ENCODE measurements around the gene C21orf58.

Gene C21orf58

GRCh38 chr21:46345861-46346260 lies 22.2 kb upstream of the C21orf58 start:
- H3K27ac Mint-ChIP-seq, result no peak overlapping the region
- no peaks in the 10 kb centered on the region for H3K9me3 Mint-ChIP-seq
- peaks cover 9% of the 10 kb centered on the region for H3K36me3 Mint-ChIP-seq

GRCh38 chr21:46344219-46344915 lies 20.7 kb upstream of the C21orf58 start:
- Mint-ChIP-seq H3K4me1 (peaks cover 5% of the 10 kb centered on the region), H3K27ac (no peak overlapping the region), H3K4me3 (no peak overlapping the region), H3K27me3 (no peaks in the 10 kb centered on the region), H3K36me3 (peaks cover 11% of the 10 kb centered on the region), H3K9me3 (no peaks in the 10 kb centered on the region)

More at GRCh38 chr21:46345861-46346260, 22.2 kb upstream of the C21orf58 start:
- peaks cover 5% of the 10 kb centered on the region for H3K4me1 Mint-ChIP-seq
- H3K27me3 Mint-ChIP-seq, result no peaks in the 10 kb centered on the region
- H3K4me3 Mint-ChIP-seq, result no peak overlapping the region

- H3K36me3 Mint-ChIP-seq, result peaks cover 19% of the 10 kb centered on the region
- peaks cover 5% of the 10 kb centered on the region for H3K4me1 Mint-ChIP-seq
- H3K4me3 Mint-ChIP-seq, result no peak overlapping the region
- no peaks in the 10 kb centered on the region for H3K9me3 Mint-ChIP-seq
- no peak overlapping the region for H3K27ac Mint-ChIP-seq
- H3K27me3 Mint-ChIP-seq, result no peaks in the 10 kb centered on the region
Observed at GRCh38 chr21:46340998-46341397, 17.3 kb upstream of the C21orf58 start.

- Mint-ChIP-seq H3K36me3 (peaks cover 20% of the 10 kb centered on the region), H3K9me3 (no peaks in the 10 kb centered on the region), H3K4me1 (no peaks in the 10 kb centered on the region), H3K27ac (no peak overlapping the region), H3K27me3 (no peaks in the 10 kb centered on the region), H3K4me3 (no peak overlapping the region)
Observed at GRCh38 chr21:46336603-46337002, 12.9 kb upstream of the C21orf58 start.

GRCh38 chr21:46334351-46335140 lies 10.9 kb upstream of the C21orf58 start:
- Mint-ChIP-seq H3K27ac (no peak overlapping the region), H3K27me3 (no peaks in the 10 kb centered on the region), H3K4me3 (no peak overlapping the region), H3K9me3 (no peaks in the 10 kb centered on the region), H3K4me1 (no peaks in the 10 kb centered on the region), H3K36me3 (peaks cover 18% of the 10 kb centered on the region)

- H3K27me3 Mint-ChIP-seq, result no peaks in the 10 kb centered on the region
- H3K27ac Mint-ChIP-seq, result no peak overlapping the region
- peaks cover 5% of the 10 kb centered on the region for H3K36me3 Mint-ChIP-seq
- no peaks in the 10 kb centered on the region for H3K9me3 Mint-ChIP-seq
- H3K4me1 Mint-ChIP-seq, result peaks cover 13% of the 10 kb centered on the region
- H3K4me3 Mint-ChIP-seq, result no peak overlapping the region
Observed at GRCh38 chr21:46329796-46330195, 6.1 kb upstream of the C21orf58 start.

GRCh38 chr21:46328151-46328550 lies 4.5 kb upstream of the C21orf58 start:
- Mint-ChIP-seq H3K4me1 (peaks cover 15% of the 10 kb centered on the region), H3K36me3 (peaks cover 4% of the 10 kb centered on the region), H3K27ac (no peak overlapping the region), H3K27me3 (no peaks in the 10 kb centered on the region), H3K4me3 (no peak overlapping the region), H3K9me3 (no peaks in the 10 kb centered on the region)

- Mint-ChIP-seq H3K27ac (no peak overlapping the region), H3K36me3 (peaks cover 4% of the 10 kb centered on the region), H3K9me3 (no peaks in the 10 kb centered on the region), H3K27me3 (no peaks in the 10 kb centered on the region), H3K4me1 (peaks cover 17% of the 10 kb centered on the region), H3K4me3 (no peak overlapping the region)
Observed at GRCh38 chr21:46327711-46328110, 4.0 kb upstream of the C21orf58 start.

- H3K27ac Mint-ChIP-seq, result no peak overlapping the region
Observed at GRCh38 chr21:46326110-46326703, 2.5 kb upstream of the C21orf58 start.

GRCh38 chr21:46325073-46325912 lies 1.6 kb upstream of the C21orf58 start:
- H3K4me1 Mint-ChIP-seq, result peaks cover 36% of the 10 kb centered on the region
- no peaks in the 10 kb centered on the region for H3K27me3 Mint-ChIP-seq
- H3K9me3 Mint-ChIP-seq, result no peaks in the 10 kb centered on the region
- peak overlapping the region; percentile 52 for H3K27ac Mint-ChIP-seq
- H3K36me3 Mint-ChIP-seq, result no peaks in the 10 kb centered on the region
- H3K4me3 Mint-ChIP-seq, result peak overlapping the region; percentile 76

More at GRCh38 chr21:46326110-46326703, 2.5 kb upstream of the C21orf58 start:
- peaks cover 4% of the 10 kb centered on the region for H3K36me3 Mint-ChIP-seq
- H3K9me3 Mint-ChIP-seq, result no peaks in the 10 kb centered on the region
- no peaks in the 10 kb centered on the region for H3K27me3 Mint-ChIP-seq
- peak overlapping the region; percentile 1 for H3K4me3 Mint-ChIP-seq
- peaks cover 29% of the 10 kb centered on the region for H3K4me1 Mint-ChIP-seq

GRCh38 chr21:46324390-46325072 lies 861 bp upstream of the C21orf58 start:
- Mint-ChIP-seq H3K27ac (no peak overlapping the region), H3K4me3 (peak overlapping the region; percentile 98), H3K9me3 (no peaks in the 10 kb centered on the region), H3K4me1 (peaks cover 36% of the 10 kb centered on the region), H3K36me3 (no peaks in the 10 kb centered on the region), H3K27me3 (no peaks in the 10 kb centered on the region)

GRCh38 chr21:46323227-46323709 lies 402 bp downstream of the C21orf58 start:
- H3K27ac Mint-ChIP-seq, result peak overlapping the region; percentile 74
- no peaks in the 10 kb centered on the region for H3K27me3 Mint-ChIP-seq
- peaks cover 36% of the 10 kb centered on the region for H3K4me1 Mint-ChIP-seq
- no peaks in the 10 kb centered on the region for H3K9me3 Mint-ChIP-seq
- H3K36me3 Mint-ChIP-seq, result no peaks in the 10 kb centered on the region
- H3K4me3 Mint-ChIP-seq, result peak overlapping the region; percentile 98

GRCh38 chr21:46322351-46323226 lies 1.1 kb downstream of the C21orf58 start:
- Mint-ChIP-seq H3K4me1 (peaks cover 36% of the 10 kb centered on the region), H3K27me3 (no peaks in the 10 kb centered on the region), H3K27ac (no peak overlapping the region), H3K36me3 (no peaks in the 10 kb centered on the region), H3K9me3 (no peaks in the 10 kb centered on the region), H3K4me3 (peak overlapping the region; percentile 98)

GRCh38 chr21:46320331-46320801 lies 3.3 kb downstream of the C21orf58 start:
- H3K36me3 Mint-ChIP-seq, result no peaks in the 10 kb centered on the region
- H3K27me3 Mint-ChIP-seq, result no peaks in the 10 kb centered on the region
- H3K27ac Mint-ChIP-seq, result no peak overlapping the region
- H3K4me1 Mint-ChIP-seq, result peaks cover 25% of the 10 kb centered on the region
- no peak overlapping the region for H3K4me3 Mint-ChIP-seq
- no peaks in the 10 kb centered on the region for H3K9me3 Mint-ChIP-seq

All from activated naive CD4-positive, alpha-beta T cell treated with anti-CD3 and anti-CD28 coated beads, Interleukin-2, amount 50 U/mL, for 24 hours (primary cell).